NCI-H1436 treated with DMSO at 0.1 percent for 48 hours (cell line): ENCODE measurements around the gene CD101.

ENCODE experiments used
- DNase-seq: peaks from one replicate; lab custom pipeline; 2025; lab: John Stamatoyannopoulos, UW

Gene CD101

GRCh38 chr1:117058810-117059209, 57.2 kb downstream of the CD101 start:
- DNase-seq, result no peak

DNA sequence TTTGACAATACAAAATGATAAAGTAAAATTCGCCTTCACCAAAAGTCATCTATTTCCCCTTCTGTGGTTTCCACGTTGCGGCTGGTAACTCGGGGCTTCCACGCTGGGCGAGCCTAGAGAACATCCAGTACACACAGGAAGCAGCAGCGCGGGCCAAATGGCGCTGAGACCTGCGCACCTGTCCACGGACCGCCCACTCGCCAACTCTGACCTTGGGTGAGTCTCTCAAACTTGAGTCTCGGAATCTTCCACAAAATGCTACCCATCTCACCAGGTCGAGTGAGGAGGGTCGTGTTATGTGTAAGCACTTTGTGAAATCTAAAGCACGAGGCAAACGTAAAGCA, 57.7 kb downstream of the CD101 start:
- no peak for DNase-seq

GRCh38 chr1:117059678-117060440, 58.3 kb downstream of the CD101 start, which contains the start of gene TTF2:
TTF2 (plus strand) TSS chr1:117060326; CDS start chr1:117060347, 21 bp downstream.
- DNase-seq, result peak; percentile 96

DNA sequence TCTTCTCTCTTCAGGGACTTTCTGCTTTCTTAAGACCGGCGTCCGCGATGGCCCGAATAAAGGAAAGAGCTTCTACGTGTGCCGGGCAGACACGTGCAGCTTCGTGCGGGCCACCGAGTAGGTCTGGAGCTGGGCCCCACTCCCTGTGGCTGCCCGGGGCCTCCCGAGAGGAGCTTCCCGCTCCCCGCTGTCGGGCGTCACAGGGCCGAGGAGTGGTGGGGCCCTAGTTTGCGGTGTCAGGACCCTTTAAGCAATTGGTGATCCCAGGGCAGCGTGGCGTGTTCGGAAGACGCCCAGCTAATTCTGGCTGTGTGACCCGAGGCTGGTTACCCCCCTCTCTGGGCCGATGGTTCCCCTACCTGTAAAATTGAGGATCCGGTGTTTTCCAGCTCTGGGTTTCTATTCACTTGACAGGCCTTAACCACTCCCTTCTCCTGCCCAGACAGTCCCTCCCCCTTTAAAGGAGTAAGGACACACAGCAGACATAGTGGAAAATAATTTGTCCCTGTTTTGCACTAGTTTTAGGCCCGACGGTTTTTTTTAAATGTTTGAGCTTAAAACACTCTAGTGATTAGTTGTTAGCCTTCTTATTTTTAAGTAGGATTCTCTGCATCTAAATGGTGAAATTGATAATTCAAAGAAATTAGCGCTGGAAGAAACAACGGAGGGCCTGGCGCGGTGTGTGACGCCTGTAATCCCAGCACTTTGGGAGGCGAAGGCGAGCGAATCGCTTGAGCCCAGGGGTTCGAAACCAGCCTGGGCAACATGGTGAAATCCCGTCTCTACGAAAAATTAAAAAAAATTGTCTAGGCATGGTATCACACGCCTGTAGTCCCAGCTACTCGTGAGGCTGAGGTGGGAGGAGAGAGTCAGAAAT, 59.1 kb downstream of the CD101 start:
- DNase-seq, result no peak

DNA sequence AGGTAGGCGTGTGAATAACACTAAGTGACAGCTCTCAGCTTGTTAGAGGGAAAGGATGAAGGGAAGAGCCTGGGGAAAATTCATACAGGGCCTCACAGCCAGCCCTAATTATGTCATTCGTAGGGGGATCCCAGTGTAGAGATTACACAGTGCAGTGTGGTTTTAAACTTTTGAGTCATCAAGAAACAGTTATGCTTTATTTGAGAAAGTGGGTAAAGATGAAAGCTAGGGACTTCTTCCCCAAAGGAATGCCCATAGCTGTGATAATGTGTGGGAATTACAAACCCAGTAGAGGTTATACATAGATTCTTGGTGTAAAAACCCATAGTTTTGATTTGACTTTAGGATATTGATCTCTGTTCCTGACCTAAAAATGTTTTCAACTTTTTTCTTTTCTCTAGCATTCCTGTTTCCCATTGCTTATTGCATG, 60.4 kb downstream of the CD101 start:
- DNase-seq, result no peak

DNA sequence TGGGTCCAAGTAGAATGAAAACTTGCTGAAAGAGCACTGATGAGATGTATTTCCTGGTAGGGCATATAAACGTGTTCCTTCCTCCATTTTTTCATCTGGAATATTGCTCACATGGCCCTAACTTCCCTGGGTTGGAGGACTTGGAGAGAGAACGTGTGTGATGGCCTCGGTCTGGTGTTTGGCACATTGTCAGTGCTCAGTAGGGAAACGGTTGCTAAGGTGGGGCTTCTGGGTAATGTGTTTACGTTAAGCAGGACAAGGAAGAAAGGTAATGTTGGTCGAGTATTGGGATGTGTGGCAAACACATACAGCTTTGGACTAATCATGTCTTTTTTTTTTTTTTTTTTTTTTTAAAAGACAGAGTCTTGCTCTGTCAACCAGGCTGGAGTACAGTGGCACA, 64.8 kb downstream of the CD101 start:
- no peak for DNase-seq

GRCh38 chr1:117067533-117068370, 66.2 kb downstream of the CD101 start:
- no peak for DNase-seq

- no peak for DNase-seq
Observed at GRCh38 chr1:117068580-117068979, 67.0 kb downstream of the CD101 start.

- no peak for DNase-seq
Observed at GRCh38 chr1:117069220-117069844, 67.8 kb downstream of the CD101 start.

DNA sequence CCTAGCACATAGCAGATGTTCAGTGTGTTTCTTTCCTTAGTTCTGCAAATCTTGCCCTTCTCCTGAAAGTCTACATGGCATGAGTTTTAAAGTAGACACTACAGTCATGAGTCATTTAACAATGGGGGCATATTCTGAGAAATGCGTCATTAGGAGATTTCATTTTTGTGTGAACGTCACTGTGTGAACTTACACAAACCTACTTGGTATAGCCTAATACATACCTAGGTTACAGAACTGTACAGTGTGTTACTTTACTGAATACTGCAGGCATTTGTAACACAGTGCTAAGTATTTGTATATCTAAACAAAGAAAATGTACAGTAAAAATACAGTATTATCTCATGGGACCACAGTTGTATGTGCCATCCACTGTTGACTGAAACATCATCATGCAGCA, 68.6 kb downstream of the CD101 start:
- no peak for DNase-seq

DNA sequence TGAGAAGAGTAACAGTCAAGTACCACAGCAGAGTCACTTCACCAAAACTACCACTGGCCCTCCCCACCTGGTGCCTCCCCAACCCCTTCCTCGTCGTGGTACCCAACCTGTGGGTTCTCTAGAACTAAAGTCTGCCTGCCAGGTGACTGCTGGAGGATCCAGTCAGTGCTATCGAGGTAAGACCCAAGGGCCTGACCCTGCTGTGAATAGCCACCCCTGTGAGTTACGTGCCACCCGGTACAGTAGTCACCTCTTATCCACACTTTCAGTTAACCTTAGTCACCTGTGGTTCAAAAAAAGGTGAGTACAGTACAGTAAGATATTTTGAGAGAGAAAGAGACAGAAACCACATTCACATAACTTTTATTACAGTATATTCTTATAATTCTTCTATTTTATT, 75.1 kb downstream of the CD101 start:
- no peak for DNase-seq

DNA sequence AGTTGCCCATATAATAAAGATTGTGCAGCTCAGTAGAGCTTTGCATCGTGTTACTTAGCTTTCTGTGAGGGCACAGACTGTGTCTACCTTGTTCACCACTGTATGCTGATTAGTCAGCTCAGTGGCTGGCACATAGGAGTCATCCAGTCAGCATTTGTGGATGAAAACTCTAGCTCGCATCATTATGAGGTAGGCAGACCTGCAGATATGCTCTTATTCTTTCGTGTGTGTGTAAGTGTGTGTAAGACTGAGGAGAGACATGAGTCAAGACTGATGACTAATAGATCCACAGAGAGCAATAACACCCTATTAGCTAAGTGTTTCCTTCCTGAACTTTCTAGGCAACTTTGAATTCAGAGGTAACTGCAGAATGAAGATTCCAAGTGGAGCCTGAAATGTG, 75.7 kb downstream of the CD101 start:
- DNase-seq, result no peak

GRCh38 chr1:117079737-117080136, 78.2 kb downstream of the CD101 start:
- no peak for DNase-seq

DNA sequence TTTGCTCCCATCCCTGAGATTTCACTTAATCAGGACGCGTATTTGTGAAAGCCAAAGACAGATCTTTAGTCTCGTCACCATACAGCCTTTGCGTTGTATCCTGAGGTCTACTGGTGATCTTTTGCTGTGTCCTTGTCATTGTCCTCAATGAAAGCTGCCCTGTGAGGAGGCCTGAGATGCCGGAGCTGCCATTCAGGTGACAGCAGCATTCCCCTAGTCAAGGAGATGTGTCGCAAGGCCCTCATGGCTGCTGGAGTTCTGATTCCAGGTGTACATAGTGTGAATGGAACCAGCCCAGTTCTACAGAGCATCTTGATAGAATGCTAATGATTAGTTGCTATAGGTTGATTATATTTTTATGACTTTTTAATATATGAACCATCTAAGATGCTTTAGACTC, 82.7 kb downstream of the CD101 start:
- no peak for DNase-seq
